WTC11 (cell line): ENCODE results near the gene DNALI1. TPM values are rescaled to one million over a fixed set of nuclear protein-coding genes. Genes with fewer than 3 reads are reported as not detected.
A peak's percentile ranks its signal among the peaks of the same experiment; 100 is the strongest.
"Not testable (repeated sequence)": the region's sequence is repeated elsewhere in the genome, so short reads cannot be mapped to it uniquely, and the experiment has no call there.

Source experiments
- ATAC-seq: fragments of 200-7000 bp; cut with Tn5 transposase; 2 replicates; pipeline ENCODE4 v1.10.0; 2021; ENCODE audit warnings: mild to moderate bottlenecking, moderate library complexity
- CTCF ChIA-PET: fragments of 300-600 bp; sonication (Branson Sonifier 250); formaldehyde crosslinking; loops from one replicate; lab custom pipeline; 2021; ENCODE audit warnings: antibody characterized with exemption; lab: Charles Lee
- POLR2A ChIA-PET: fragments of 350-600 bp; sonication (Branson Sonifier 250); formaldehyde crosslinking; loops from one replicate; lab custom pipeline; 2021; ENCODE audit warnings: antibody characterized with exemption; lab: Charles Lee
- DNase-seq: peaks from one replicate; pipeline ENCODE4 v3.0.0; 2021; ENCODE audit warnings: low spot score
- H3K27ac Mint-ChIP-seq: 2 replicates; pipeline ENCODE4 v1.8.0; 2021; ENCODE audit warnings: mixed read lengths
- H3K27me3 Mint-ChIP-seq: 2 replicates; pipeline ENCODE4 v1.8.0; 2021; ENCODE audit warnings: low read depth, mild to moderate bottlenecking, moderate library complexity, mixed read lengths
- H3K36me3 Mint-ChIP-seq: 2 replicates; pipeline ENCODE4 v1.8.0; 2021; ENCODE audit warnings: mixed read lengths
- H3K4me1 Mint-ChIP-seq: 2 replicates; pipeline ENCODE4 v1.8.0; 2022; ENCODE audit warnings: mixed read lengths
- H3K4me3 Mint-ChIP-seq: 2 replicates; pipeline ENCODE4 v1.8.0; 2021; ENCODE audit warnings: mild to moderate bottlenecking, moderate library complexity, mixed read lengths
- H3K9me3 Mint-ChIP-seq: 2 replicates; pipeline ENCODE4 v1.8.0; 2021; ENCODE audit warnings: mixed read lengths
- AR ChIP-seq: fragments of 250-450 bp; sonication (Bioruptor Pico); IDR thresholded peaks from 2 replicates; pipeline ENCODE4 v1.9.0; 2021; ENCODE audit warnings: mild to moderate bottlenecking
- ETV6 ChIP-seq: sonication (generic); formaldehyde crosslinking; IDR thresholded peaks from 2 replicates; pipeline ENCODE4 v1.8.1; 2022; ENCODE audit warnings: mild to moderate bottlenecking, missing genetic modification reagents
- GRHL2 ChIP-seq: fragments of 250-450 bp; sonication (Bioruptor Pico); IDR thresholded peaks from 2 replicates; pipeline ENCODE4 v1.8.0; 2022; ENCODE audit warnings: mild to moderate bottlenecking, moderate library complexity; ENCODE audit not compliant: insufficient replicate concordance, severe bottlenecking
- JAZF1 ChIP-seq: fragments of 250-450 bp; sonication (Bioruptor Pico); IDR thresholded peaks from 2 replicates; pipeline ENCODE4 v1.9.0; 2021; ENCODE audit warnings: moderate library complexity, mild to moderate bottlenecking, inconsistent platforms
- NFE2L1 ChIP-seq: sonication (generic); formaldehyde crosslinking; IDR thresholded peaks from 2 replicates; pipeline ENCODE4 v1.8.1; 2023; ENCODE audit warnings: missing genetic modification reagents
- NFYB ChIP-seq: sonication (generic); formaldehyde crosslinking; conservative IDR thresholded peaks from 2 replicates; pipeline ENCODE4 v1.8.0; 2022; ENCODE audit warnings: low read depth, missing genetic modification reagents
- OVOL2 ChIP-seq: fragments of 250-450 bp; sonication (Bioruptor Pico); IDR thresholded peaks from 2 replicates; pipeline ENCODE4 v1.9.0; 2021; ENCODE audit warnings: mild to moderate bottlenecking, borderline replicate concordance
- RELA ChIP-seq: sonication (generic); formaldehyde crosslinking; IDR thresholded peaks from 2 replicates; pipeline ENCODE4 v1.8.1; 2022; ENCODE audit warnings: missing genetic modification reagents, mild to moderate bottlenecking, borderline replicate concordance
- SMAD3 ChIP-seq: sonication (generic); formaldehyde crosslinking; IDR thresholded peaks from 2 replicates; pipeline ENCODE4 v1.8.0; 2022; ENCODE audit warnings: missing genetic modification reagents, mild to moderate bottlenecking, borderline replicate concordance
- SP1 ChIP-seq: sonication (generic); formaldehyde crosslinking; conservative IDR thresholded peaks from 2 replicates; pipeline ENCODE4 v1.8.1; 2022; ENCODE audit warnings: missing genetic modification reagents
- TEAD1 ChIP-seq: sonication (generic); formaldehyde crosslinking; IDR thresholded peaks from 2 replicates; pipeline ENCODE4 v1.8.0; 2022; ENCODE audit warnings: mild to moderate bottlenecking, missing genetic modification reagents
- total RNA-seq: library from RNA; stranded (reverse); gene quantifications from 3 replicates; pipeline ENCODE4 v1.2.3, GENCODE V29; 2021
- TF ChIP-seq, protein P1 (sequence below): fragments of 250-450 bp; sonication (Bioruptor Pico); IDR thresholded peaks from 2 replicates; pipeline ENCODE4 v1.9.0; 2021; ENCODE audit warnings: moderate library complexity, mild to moderate bottlenecking, inconsistent platforms, borderline replicate concordance
- TF ChIP-seq, protein P2 (sequence below): sonication (generic); formaldehyde crosslinking; IDR thresholded peaks from 2 replicates; pipeline ENCODE4 v1.8.0; 2023; ENCODE audit warnings: mild to moderate bottlenecking, missing genetic modification reagents
- TF ChIP-seq, protein P3 (sequence below): sonication (generic); formaldehyde crosslinking; IDR thresholded peaks from 2 replicates; pipeline ENCODE4 v1.8.1; 2022; ENCODE audit warnings: mild to moderate bottlenecking, moderate library complexity, missing genetic modification reagents
- TF ChIP-seq, protein P4 (sequence below): sonication (generic); formaldehyde crosslinking; IDR thresholded peaks from 2 replicates; pipeline ENCODE4 v1.8.1; 2022; ENCODE audit warnings: low read depth, mild to moderate bottlenecking, moderate library complexity, missing genetic modification reagents, borderline replicate concordance
- TF ChIP-seq, protein P5 (sequence below): sonication (generic); formaldehyde crosslinking; IDR thresholded peaks from 2 replicates; pipeline ENCODE4 v1.8.0; 2022; ENCODE audit warnings: mild to moderate bottlenecking, missing genetic modification reagents

Gene DNALI1
- total RNA-seq, 1 experiment from 2014 or later, result 10.5 TPM

- H3K27ac Mint-ChIP-seq, ATAC-seq, H3K27me3 Mint-ChIP-seq, H3K36me3 Mint-ChIP-seq, DNase-seq, H3K4me3 Mint-ChIP-seq, POLR2A ChIA-PET, CTCF ChIA-PET: not testable (repeated sequence)
- peak; percentile 57 for TF ChIP-seq NFYB (CRISPR knock-in tag)
- Mint-ChIP-seq H3K9me3 (peaks cover 15% of the 10 kb centered on the region), H3K4me1 (peaks cover 22% of the 10 kb centered on the region)
Measured at GRCh38 chr1:37518929-37519328, 37.8 kb upstream of the DNALI1 start.

- ChIA-PET POLR2A (no interaction called here), CTCF (no interaction called here)
- Mint-ChIP-seq H3K27me3 (0 out of 2 replicates have a peak, but pooled peaks cover 6% of the 10 kb centered on the region), H3K4me3 (no peak overlapping the region), H3K9me3 (peaks cover 15% of the 10 kb centered on the region), H3K27ac (no peak overlapping the region), H3K36me3 (peaks cover 3% of the 10 kb centered on the region; the same call in 1 of the 2 replicates), H3K4me1 (peaks cover 22% of the 10 kb centered on the region)
- TF ChIP-seq GRHL2 (CRISPR knock-in tag) (no peak), OVOL2 (CRISPR knock-in tag) (no peak), RELA (CRISPR knock-in tag) (no peak), NFYB (CRISPR knock-in tag) (no peak), SMAD3 (CRISPR knock-in tag) (no peak), NFE2L1 (CRISPR knock-in tag) (no peak), TEAD1 (CRISPR knock-in tag) (no peak), JAZF1 (CRISPR knock-in tag) (no peak), SP1 (CRISPR knock-in tag) (no peak), AR (CRISPR knock-in tag) (no peak), ETV6 (no peak)
- TF ChIP-seq, protein P1, sequence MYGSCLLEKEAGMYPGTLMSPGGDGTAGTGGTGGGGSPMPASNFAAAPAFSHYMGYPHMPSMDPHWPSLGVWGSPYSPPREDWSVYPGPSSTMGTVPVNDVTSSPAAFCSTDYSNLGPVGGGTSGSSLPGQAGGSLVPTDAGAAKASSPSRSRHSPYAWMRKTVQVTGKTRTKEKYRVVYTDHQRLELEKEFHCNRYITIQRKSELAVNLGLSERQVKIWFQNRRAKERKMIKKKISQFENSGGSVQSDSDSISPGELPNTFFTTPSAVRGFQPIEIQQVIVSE, result no peak
- TF ChIP-seq, protein P2, sequence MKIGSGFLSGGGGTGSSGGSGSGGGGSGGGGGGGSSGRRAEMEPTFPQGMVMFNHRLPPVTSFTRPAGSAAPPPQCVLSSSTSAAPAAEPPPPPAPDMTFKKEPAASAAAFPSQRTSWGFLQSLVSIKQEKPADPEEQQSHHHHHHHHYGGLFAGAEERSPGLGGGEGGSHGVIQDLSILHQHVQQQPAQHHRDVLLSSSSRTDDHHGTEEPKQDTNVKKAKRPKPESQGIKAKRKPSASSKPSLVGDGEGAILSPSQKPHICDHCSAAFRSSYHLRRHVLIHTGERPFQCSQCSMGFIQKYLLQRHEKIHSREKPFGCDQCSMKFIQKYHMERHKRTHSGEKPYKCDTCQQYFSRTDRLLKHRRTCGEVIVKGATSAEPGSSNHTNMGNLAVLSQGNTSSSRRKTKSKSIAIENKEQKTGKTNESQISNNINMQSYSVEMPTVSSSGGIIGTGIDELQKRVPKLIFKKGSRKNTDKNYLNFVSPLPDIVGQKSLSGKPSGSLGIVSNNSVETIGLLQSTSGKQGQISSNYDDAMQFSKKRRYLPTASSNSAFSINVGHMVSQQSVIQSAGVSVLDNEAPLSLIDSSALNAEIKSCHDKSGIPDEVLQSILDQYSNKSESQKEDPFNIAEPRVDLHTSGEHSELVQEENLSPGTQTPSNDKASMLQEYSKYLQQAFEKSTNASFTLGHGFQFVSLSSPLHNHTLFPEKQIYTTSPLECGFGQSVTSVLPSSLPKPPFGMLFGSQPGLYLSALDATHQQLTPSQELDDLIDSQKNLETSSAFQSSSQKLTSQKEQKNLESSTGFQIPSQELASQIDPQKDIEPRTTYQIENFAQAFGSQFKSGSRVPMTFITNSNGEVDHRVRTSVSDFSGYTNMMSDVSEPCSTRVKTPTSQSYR, result no peak
- TF ChIP-seq, protein P3, sequence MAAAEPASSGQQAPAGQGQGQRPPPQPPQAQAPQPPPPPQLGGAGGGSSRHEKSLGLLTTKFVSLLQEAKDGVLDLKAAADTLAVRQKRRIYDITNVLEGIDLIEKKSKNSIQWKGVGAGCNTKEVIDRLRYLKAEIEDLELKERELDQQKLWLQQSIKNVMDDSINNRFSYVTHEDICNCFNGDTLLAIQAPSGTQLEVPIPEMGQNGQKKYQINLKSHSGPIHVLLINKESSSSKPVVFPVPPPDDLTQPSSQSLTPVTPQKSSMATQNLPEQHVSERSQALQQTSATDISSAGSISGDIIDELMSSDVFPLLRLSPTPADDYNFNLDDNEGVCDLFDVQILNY (CRISPR knock-in tag), result no peak
- TF ChIP-seq, protein P4, sequence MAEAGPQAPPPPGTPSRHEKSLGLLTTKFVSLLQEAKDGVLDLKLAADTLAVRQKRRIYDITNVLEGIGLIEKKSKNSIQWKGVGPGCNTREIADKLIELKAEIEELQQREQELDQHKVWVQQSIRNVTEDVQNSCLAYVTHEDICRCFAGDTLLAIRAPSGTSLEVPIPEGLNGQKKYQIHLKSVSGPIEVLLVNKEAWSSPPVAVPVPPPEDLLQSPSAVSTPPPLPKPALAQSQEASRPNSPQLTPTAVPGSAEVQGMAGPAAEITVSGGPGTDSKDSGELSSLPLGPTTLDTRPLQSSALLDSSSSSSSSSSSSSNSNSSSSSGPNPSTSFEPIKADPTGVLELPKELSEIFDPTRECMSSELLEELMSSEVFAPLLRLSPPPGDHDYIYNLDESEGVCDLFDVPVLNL (CRISPR knock-in tag), result no peak
- TF ChIP-seq, protein P5, sequence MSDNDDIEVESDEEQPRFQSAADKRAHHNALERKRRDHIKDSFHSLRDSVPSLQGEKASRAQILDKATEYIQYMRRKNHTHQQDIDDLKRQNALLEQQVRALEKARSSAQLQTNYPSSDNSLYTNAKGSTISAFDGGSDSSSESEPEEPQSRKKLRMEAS, result no peak
- ATAC-seq (no peak), DNase-seq (no peak)
Measured at GRCh38 chr1:37519613-37520012, 37.1 kb upstream of the DNALI1 start.

- H3K36me3 Mint-ChIP-seq, DNase-seq, H3K4me3 Mint-ChIP-seq, ATAC-seq, H3K27me3 Mint-ChIP-seq, CTCF ChIA-PET, H3K9me3 Mint-ChIP-seq, POLR2A ChIA-PET, H3K4me1 Mint-ChIP-seq, H3K27ac Mint-ChIP-seq: not testable (repeated sequence)
Measured at GRCh38 chr1:37529888-37530287, 26.9 kb upstream of the DNALI1 start.
